ENCODE data around the gene SYNCRIP. TPM values are rescaled to one million over a fixed set of nuclear protein-coding genes. Genes with fewer than 3 reads are reported as not detected.

Gene SYNCRIP
- total and polyA plus RNA-seq, 2 of the 13 experiments (the other 11 are each of a cell fraction or from before 2014, with no cell fraction given), result 8.1 to 112 TPM

DNA sequence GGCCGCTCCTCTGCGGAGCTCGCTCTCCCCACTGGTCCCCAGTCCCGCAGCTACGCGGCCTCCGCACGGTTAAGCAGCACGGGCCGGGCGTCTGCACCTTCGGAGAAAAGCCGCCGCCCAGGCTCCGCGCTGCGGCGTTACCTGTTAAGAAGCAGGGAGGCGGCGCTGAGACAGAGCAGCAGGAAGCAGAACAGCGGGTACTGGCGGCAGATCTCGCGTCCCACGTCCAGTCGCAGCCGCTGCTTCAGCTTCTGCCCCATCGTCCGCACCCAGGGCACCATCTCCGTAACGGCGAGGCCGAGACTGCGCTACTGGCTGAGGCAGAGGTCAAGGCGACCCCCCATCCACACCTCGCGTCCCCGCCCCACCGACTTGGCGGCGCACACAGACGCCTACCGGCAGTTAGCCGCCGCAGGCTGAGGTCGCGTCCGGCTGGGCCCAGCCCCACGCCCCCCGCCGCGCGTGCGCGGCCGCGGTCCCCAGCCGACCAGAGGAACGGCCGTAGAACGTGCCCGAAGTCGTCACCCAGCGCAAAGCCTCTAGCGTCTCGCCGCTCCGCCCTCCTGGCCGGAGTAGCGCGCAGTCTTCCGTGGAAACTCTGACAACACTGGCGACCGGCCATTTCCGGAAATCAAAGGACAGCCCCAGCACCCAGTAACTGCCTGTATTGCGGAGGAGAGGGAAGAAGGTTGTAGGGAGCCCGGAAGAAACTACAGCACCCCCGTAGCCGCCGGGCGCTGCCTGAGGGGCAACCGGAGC is 49.1 kb downstream of the SYNCRIP start, which contains the start of gene SNX14 (continued):
- TF ChIP-seq, protein P1, sequence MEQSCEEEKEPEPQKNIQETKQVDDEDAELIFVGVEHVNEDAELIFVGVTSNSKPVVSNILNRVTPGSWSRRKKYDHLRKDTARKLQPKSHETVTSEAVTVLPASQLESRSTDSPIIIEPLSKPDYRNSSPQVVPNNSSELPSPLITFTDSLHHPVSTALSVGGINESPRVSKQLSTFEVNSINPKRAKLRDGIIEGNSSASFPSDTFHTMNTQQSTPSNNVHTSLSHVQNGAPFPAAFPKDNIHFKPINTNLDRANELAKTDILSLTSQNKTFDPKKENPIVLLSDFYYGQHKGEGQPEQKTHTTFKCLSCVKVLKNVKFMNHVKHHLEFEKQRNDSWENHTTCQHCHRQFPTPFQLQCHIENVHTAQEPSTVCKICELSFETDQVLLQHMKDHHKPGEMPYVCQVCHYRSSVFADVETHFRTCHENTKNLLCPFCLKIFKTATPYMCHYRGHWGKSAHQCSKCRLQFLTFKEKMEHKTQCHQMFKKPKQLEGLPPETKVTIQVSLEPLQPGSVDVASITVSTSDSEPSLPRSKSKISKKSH (CRISPR knock-in tag; IDR thresholded peaks at IDR 0.05; ENCODE audit: borderline replicate concordance), result no peak
- TF ChIP-seq, protein P2, sequence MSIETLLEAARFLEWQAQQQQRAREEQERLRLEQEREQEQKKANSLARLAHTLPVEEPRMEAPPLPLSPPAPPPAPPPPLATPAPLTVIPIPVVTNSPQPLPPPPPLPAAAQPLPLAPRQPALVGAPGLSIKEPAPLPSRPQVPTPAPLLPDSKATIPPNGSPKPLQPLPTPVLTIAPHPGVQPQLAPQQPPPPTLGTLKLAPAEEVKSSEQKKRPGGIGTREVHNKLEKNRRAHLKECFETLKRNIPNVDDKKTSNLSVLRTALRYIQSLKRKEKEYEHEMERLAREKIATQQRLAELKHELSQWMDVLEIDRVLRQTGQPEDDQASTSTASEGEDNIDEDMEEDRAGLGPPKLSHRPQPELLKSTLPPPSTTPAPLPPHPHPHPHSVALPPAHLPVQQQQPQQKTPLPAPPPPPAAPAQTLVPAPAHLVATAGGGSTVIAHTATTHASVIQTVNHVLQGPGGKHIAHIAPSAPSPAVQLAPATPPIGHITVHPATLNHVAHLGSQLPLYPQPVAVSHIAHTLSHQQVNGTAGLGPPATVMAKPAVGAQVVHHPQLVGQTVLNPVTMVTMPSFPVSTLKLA (IDR thresholded peaks at IDR 0.05), result peak; percentile 29; the same call in 1 of the 2 replicates
- TF ChIP-seq CCDC6 (CRISPR knock-in tag; IDR thresholded peaks at IDR 0.05), result peak; percentile 90
- TF ChIP-seq NCOA5 (CRISPR knock-in tag; IDR thresholded peaks at IDR 0.05), result no peak
- peak; percentile 62; the same call in 1 of the 2 replicates for TF ChIP-seq KMT2B (CRISPR knock-in tag; IDR thresholded peaks at IDR 0.05)
- TF ChIP-seq ZNF138 (CRISPR knock-in tag; IDR thresholded peaks at IDR 0.05; ENCODE audit: low read depth), result peak; percentile 95
- TF ChIP-seq MBNL3 (CRISPR knock-in tag; conservative IDR thresholded peaks at IDR 0.05), result no peak
- TF ChIP-seq, protein P3, sequence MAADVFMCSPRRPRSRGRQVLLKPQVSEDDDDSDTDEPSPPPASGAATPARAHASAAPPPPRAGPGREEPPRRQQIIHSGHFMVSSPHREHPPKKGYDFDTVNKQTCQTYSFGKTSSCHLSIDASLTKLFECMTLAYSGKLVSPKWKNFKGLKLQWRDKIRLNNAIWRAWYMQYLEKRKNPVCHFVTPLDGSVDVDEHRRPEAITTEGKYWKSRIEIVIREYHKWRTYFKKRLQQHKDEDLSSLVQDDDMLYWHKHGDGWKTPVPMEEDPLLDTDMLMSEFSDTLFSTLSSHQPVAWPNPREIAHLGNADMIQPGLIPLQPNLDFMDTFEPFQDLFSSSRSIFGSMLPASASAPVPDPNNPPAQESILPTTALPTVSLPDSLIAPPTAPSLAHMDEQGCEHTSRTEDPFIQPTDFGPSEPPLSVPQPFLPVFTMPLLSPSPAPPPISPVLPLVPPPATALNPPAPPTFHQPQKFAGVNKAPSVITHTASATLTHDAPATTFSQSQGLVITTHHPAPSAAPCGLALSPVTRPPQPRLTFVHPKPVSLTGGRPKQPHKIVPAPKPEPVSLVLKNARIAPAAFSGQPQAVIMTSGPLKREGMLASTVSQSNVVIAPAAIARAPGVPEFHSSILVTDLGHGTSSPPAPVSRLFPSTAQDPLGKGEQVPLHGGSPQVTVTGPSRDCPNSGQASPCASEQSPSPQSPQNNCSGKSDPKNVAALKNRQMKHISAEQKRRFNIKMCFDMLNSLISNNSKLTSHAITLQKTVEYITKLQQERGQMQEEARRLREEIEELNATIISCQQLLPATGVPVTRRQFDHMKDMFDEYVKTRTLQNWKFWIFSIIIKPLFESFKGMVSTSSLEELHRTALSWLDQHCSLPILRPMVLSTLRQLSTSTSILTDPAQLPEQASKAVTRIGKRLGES (CRISPR knock-in tag; IDR thresholded peaks at IDR 0.05; ENCODE audit: borderline replicate concordance), result no peak; the same call in 1 of the 2 replicates
- TF ChIP-seq POGZ (CRISPR knock-in tag; IDR thresholded peaks at IDR 0.05), result peak; percentile 61
- TF ChIP-seq NPAS2 (CRISPR knock-in tag; IDR thresholded peaks at IDR 0.05; ENCODE audit: borderline replicate concordance), result no peak
- TF ChIP-seq, protein P4, sequence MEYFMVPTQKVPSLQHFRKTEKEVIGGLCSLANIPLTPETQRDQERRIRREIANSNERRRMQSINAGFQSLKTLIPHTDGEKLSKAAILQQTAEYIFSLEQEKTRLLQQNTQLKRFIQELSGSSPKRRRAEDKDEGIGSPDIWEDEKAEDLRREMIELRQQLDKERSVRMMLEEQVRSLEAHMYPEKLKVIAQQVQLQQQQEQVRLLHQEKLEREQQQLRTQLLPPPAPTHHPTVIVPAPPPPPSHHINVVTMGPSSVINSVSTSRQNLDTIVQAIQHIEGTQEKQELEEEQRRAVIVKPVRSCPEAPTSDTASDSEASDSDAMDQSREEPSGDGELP (IDR thresholded peaks at IDR 0.05; ENCODE audit: borderline replicate concordance, low read depth), result peak; percentile 26; the same call in 1 of the 2 replicates
- no peak for TF ChIP-seq ARNT (IDR thresholded peaks at IDR 0.05)
- TF ChIP-seq RNF2 (conservative IDR thresholded peaks at IDR 0.05; ENCODE audit: low read depth), result peak; percentile 40; the same call in 1 of the 2 replicates
- peak; percentile 31 for TF ChIP-seq ZNF605 (CRISPR knock-in tag; IDR thresholded peaks at IDR 0.05)
- TF ChIP-seq ZNF720 (CRISPR knock-in tag; IDR thresholded peaks at IDR 0.05), result no peak
- no peak for TF ChIP-seq ARID2 (CRISPR knock-in tag; IDR thresholded peaks at IDR 0.05; ENCODE audit: borderline replicate concordance)
- TF ChIP-seq, protein P5, sequence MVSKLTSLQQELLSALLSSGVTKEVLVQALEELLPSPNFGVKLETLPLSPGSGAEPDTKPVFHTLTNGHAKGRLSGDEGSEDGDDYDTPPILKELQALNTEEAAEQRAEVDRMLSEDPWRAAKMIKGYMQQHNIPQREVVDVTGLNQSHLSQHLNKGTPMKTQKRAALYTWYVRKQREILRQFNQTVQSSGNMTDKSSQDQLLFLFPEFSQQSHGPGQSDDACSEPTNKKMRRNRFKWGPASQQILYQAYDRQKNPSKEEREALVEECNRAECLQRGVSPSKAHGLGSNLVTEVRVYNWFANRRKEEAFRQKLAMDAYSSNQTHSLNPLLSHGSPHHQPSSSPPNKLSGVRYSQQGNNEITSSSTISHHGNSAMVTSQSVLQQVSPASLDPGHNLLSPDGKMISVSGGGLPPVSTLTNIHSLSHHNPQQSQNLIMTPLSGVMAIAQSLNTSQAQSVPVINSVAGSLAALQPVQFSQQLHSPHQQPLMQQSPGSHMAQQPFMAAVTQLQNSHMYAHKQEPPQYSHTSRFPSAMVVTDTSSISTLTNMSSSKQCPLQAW (CRISPR knock-in tag; IDR thresholded peaks at IDR 0.05), result peak; percentile 71; the same call in 1 of the 2 replicates
- TF ChIP-seq, protein P6, sequence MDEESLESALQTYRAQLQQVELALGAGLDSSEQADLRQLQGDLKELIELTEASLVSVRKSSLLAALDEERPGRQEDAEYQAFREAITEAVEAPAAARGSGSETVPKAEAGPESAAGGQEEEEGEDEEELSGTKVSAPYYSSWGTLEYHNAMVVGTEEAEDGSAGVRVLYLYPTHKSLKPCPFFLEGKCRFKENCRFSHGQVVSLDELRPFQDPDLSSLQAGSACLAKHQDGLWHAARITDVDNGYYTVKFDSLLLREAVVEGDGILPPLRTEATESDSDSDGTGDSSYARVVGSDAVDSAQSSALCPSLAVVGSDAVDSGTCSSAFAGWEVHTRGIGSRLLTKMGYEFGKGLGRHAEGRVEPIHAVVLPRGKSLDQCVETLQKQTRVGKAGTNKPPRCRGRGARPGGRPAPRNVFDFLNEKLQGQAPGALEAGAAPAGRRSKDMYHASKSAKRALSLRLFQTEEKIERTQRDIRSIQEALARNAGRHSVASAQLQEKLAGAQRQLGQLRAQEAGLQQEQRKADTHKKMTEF (CRISPR knock-in tag; IDR thresholded peaks at IDR 0.05), result peak; percentile 43; the same call in 1 of the 2 replicates
- peak; percentile 67 for TF ChIP-seq EEA1 (CRISPR knock-in tag; IDR thresholded peaks at IDR 0.05; ENCODE audit: borderline replicate concordance)

Data from HepG2 (cell line).